Measurements from ENCODE around the gene UNC13D.
A peak's percentile ranks its signal among the peaks of the same experiment; 100 is the strongest.

Gene UNC13D

DNA sequence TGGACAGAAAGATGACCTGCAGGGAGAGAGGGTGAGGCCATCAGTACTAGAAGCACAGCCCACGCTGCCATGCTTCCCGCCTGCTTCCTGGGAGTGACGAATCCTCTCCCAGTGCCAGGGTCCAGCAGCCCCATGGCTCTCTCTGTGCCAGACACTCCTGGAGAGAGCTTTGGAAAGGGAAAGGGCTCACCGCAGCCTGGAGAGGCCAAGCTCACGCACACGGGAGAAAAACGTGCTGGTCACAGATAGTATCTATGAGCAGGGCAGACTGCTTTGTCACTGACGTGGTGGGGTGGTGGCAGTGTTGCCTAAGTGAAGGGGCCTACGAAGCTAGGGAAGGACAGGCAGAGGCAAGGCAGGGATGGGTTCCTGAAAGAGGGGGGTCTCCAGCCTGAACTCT, 5.5 kb upstream of the UNC13D start:
- Histone ChIP-seq H3K9me3 (ENCODE audit: insufficient read depth, low read length) (no peaks in the 10 kb centered on the region), H2AFZ (ENCODE audit: low read depth, low read length, severe bottlenecking) (no peak overlapping the region), H3K79me2 (ENCODE audit: insufficient read depth, low read length) (peaks cover 8% of the 10 kb centered on the region; the same call in 1 of the 2 replicates), H3K27me3 (ENCODE audit: low read length) (no peaks in the 10 kb centered on the region), H3K9me2 (replicated peaks; ENCODE audit: insufficient read depth, low read length) (no peaks in the 10 kb centered on the region), H3K9ac (ENCODE audit: low read length) (no peak overlapping the region), H3F3A (ENCODE audit: insufficient read depth) (no peaks in the 10 kb centered on the region), H4K20me1 (ENCODE audit: low read depth, low read length) (no peaks in the 10 kb centered on the region), H3K4me3 (ENCODE audit: insufficient read depth, low read length, poor library complexity, severe bottlenecking) (no peak overlapping the region), H3K4me2 (ENCODE audit: low read depth, low read length, poor library complexity, severe bottlenecking) (no peak overlapping the region), H3K36me3 (ENCODE audit: low read length) (no peaks in the 10 kb centered on the region), H3K27ac (ENCODE audit: low read depth, low read length) (no peak overlapping the region)
- TF ChIP-seq, protein P1, sequence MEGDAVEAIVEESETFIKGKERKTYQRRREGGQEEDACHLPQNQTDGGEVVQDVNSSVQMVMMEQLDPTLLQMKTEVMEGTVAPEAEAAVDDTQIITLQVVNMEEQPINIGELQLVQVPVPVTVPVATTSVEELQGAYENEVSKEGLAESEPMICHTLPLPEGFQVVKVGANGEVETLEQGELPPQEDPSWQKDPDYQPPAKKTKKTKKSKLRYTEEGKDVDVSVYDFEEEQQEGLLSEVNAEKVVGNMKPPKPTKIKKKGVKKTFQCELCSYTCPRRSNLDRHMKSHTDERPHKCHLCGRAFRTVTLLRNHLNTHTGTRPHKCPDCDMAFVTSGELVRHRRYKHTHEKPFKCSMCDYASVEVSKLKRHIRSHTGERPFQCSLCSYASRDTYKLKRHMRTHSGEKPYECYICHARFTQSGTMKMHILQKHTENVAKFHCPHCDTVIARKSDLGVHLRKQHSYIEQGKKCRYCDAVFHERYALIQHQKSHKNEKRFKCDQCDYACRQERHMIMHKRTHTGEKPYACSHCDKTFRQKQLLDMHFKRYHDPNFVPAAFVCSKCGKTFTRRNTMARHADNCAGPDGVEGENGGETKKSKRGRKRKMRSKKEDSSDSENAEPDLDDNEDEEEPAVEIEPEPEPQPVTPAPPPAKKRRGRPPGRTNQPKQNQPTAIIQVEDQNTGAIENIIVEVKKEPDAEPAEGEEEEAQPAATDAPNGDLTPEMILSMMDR (IDR thresholded peaks at IDR 0.05; ENCODE audit: insufficient read depth, low read length, poor library complexity, severe bottlenecking), result no peak
- no peak for TF ChIP-seq EZH2phosphoT487 (conservative IDR thresholded peaks at IDR 0.05; ENCODE audit: low read length)

DNA sequence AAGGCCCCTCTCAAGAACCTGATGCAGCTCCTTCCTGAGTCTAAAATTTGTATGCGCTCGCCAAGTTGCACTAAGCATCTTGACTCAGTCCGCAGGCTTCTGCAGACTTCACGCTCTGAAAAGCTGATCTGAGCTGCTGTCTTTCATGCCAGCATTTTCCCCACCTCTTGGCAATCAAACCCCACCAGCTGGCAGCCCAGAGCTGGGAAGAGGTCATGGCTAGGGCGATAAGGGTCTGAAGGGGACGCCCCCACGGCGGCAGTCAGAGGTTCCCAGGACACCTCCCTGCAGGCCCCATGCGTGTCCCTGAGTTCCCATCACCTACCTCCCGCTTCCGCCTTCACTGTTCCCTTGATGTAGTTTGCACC, 5.1 kb upstream of the UNC13D start:
- Histone ChIP-seq H2AFZ (ENCODE audit: low read depth, low read length, severe bottlenecking) (no peak overlapping the region), H3K9ac (ENCODE audit: low read length) (no peak overlapping the region), H3K27me3 (ENCODE audit: low read length) (no peaks in the 10 kb centered on the region), H3K4me3 (ENCODE audit: insufficient read depth, low read length, poor library complexity, severe bottlenecking) (no peak overlapping the region), H3K79me2 (ENCODE audit: insufficient read depth, low read length) (peaks cover 4% of the 10 kb centered on the region; the same call in 1 of the 2 replicates), H3F3A (ENCODE audit: insufficient read depth) (no peaks in the 10 kb centered on the region), H3K9me3 (ENCODE audit: insufficient read depth, low read length) (no peaks in the 10 kb centered on the region), H3K36me3 (ENCODE audit: low read length) (no peaks in the 10 kb centered on the region), H3K27ac (ENCODE audit: low read depth, low read length) (no peak overlapping the region), H3K9me2 (replicated peaks; ENCODE audit: insufficient read depth, low read length) (no peaks in the 10 kb centered on the region), H4K20me1 (ENCODE audit: low read depth, low read length) (no peaks in the 10 kb centered on the region), H3K4me2 (ENCODE audit: low read depth, low read length, poor library complexity, severe bottlenecking) (no peak overlapping the region)
- TF ChIP-seq, protein P1 (IDR thresholded peaks at IDR 0.05; ENCODE audit: insufficient read depth, low read length, poor library complexity, severe bottlenecking), result no peak
- no peak for TF ChIP-seq EZH2phosphoT487 (conservative IDR thresholded peaks at IDR 0.05; ENCODE audit: low read length)

DNA sequence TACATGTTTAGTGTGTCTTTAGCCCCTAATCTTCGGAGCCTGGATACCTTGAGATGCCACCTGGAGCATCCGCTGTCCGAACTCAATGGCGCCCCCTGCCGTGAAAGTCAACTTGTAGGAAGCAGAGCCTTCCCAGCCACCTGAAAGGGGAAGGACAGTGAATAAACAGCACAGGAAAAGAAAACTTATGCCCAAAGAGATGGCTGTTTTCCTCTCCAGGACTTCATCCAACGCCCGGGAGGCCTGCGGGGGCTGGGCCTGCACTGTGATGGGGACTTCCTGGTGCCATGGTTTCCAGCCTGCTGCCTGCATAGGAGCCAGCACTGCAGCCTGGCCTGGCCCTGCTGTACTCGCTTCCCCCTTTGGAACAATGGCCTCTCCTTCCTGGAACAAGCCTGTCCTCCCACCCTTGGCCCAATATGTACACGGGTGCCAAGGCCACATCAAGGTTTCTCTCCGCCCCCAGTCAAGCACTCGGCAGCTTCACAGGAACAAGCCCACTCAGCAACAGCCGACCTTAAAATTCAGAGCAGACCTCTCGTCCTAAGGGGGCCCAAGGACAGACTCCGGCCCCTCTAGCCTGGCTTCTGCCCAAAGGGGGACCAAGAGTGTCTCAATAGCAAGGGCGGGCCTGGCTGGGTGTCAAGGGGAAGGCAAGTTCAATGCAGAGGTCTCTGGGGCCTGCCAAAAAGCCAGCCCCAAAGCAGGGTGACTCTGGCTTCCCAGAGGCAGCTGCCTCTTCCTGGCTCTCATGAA, 4.5 kb upstream of the UNC13D start:
- H3K36me3 ChIP-seq (ENCODE audit: low read length), result no peaks in the 10 kb centered on the region

More for the DNA sequence above, 4.5 kb upstream of the UNC13D start:
- H3K9me2 ChIP-seq (replicated peaks; ENCODE audit: insufficient read depth, low read length), result no peaks in the 10 kb centered on the region
- no peak overlapping the region for H3K27ac ChIP-seq (ENCODE audit: low read depth, low read length)
- no peaks in the 10 kb centered on the region for H3F3A ChIP-seq (ENCODE audit: insufficient read depth)
- H3K9ac ChIP-seq (ENCODE audit: low read length), result no peak overlapping the region
- H3K4me2 ChIP-seq (ENCODE audit: low read depth, low read length, poor library complexity, severe bottlenecking), result no peak overlapping the region
- H4K20me1 ChIP-seq (ENCODE audit: low read depth, low read length), result no peaks in the 10 kb centered on the region
- H2AFZ ChIP-seq (ENCODE audit: low read depth, low read length, severe bottlenecking), result no peak overlapping the region
- H3K79me2 ChIP-seq (ENCODE audit: insufficient read depth, low read length), result no peaks in the 10 kb centered on the region
- no peak for TF ChIP-seq EZH2phosphoT487 (conservative IDR thresholded peaks at IDR 0.05; ENCODE audit: low read length)
- TF ChIP-seq, protein P1 (IDR thresholded peaks at IDR 0.05; ENCODE audit: insufficient read depth, low read length, poor library complexity, severe bottlenecking), result peak; percentile 91
- H3K9me3 ChIP-seq (ENCODE audit: insufficient read depth, low read length), result no peaks in the 10 kb centered on the region
- no peak overlapping the region for H3K4me3 ChIP-seq (ENCODE audit: insufficient read depth, low read length, poor library complexity, severe bottlenecking)
- H3K27me3 ChIP-seq (ENCODE audit: low read length), result no peaks in the 10 kb centered on the region
